Neuronal stem cell (in vitro differentiated cells): Measurements from ENCODE around the gene IL1RL2.

Experiments used
- DNase-seq: peaks from one replicate; pipeline ENCODE4 v3.0.0-alpha.2; 2013; ENCODE audit warnings: low spot score
- H2AFZ ChIP-seq: one replicate; pipeline ENCODE4 v1.6.1; 2013; ENCODE audit warnings: mild to moderate bottlenecking, low read length, inconsistent platforms
- H2AK5ac ChIP-seq: 2 replicates; pipeline ENCODE4 v1.6.1; 2013; ENCODE audit warnings: low read depth, mild to moderate bottlenecking, inconsistent platforms, low read length, moderate library complexity, mixed read lengths
- H2BK120ac ChIP-seq: 2 replicates; pipeline ENCODE4 v1.6.1; 2013; ENCODE audit warnings: low read depth, mild to moderate bottlenecking, inconsistent platforms, low read length, moderate library complexity, mixed read lengths
- H2BK12ac ChIP-seq: one replicate; pipeline ENCODE4 v1.6.1; 2013; ENCODE audit warnings: low read length, inconsistent platforms
- H2BK15ac ChIP-seq: 2 replicates; pipeline ENCODE4 v1.6.1; 2013; ENCODE audit warnings: mild to moderate bottlenecking, low read length, inconsistent platforms, mixed read lengths
- H2BK5ac ChIP-seq: one replicate; pipeline ENCODE4 v1.6.1; 2013; ENCODE audit warnings: inconsistent platforms, mild to moderate bottlenecking, low read length, moderate library complexity
- H3K14ac ChIP-seq: one replicate; pipeline ENCODE4 v1.6.1; 2013; ENCODE audit warnings: low read length, inconsistent platforms
- H3K18ac ChIP-seq: 2 replicates; pipeline ENCODE4 v1.6.1; 2013; ENCODE audit warnings: low read length, inconsistent platforms
- H3K23ac ChIP-seq: 2 replicates; pipeline ENCODE4 v1.6.1; 2013; ENCODE audit warnings: low read depth, mild to moderate bottlenecking, mixed read lengths, low read length, inconsistent platforms; ENCODE audit not compliant: poor library complexity
- H3K27ac ChIP-seq: replicated peaks from 3 replicates; pipeline ENCODE4 v1.5.1; 2013; ENCODE audit warnings: low read length, inconsistent platforms
- H3K27me3 ChIP-seq, 3 experiments: 2 replicates each; pipeline ENCODE4 v1.6.1; 2013; ENCODE audit warnings: low read length in 3 of 3, mild to moderate bottlenecking in 2 of 3, inconsistent platforms in 1 of 3, low read depth in 1 of 3, mixed read lengths in 1 of 3, moderate library complexity in 1 of 3; ENCODE audit not compliant: control insufficient read depth in 3 of 3, insufficient read depth in 3 of 3
- H3K36me3 ChIP-seq, 2 donors: replicated peaks in 1 of 2; 2 replicates each; pipeline ENCODE4 v1.6.1; 2013; ENCODE audit warnings: low read length in 2 of 2; ENCODE audit not compliant: control insufficient read depth in 2 of 2, insufficient read depth in 2 of 2
- H3K4ac ChIP-seq: 2 replicates; pipeline ENCODE4 v1.6.1; 2013; ENCODE audit warnings: inconsistent platforms, mild to moderate bottlenecking, low read length, moderate library complexity
- H3K4me1 ChIP-seq, 2 donors: 1 replicate in 1 of 2; 2 replicates in 1 of 2; pipeline ENCODE4 v1.6.1; 2013; ENCODE audit warnings: low read length in 2 of 2, low read depth in 1 of 2; ENCODE audit not compliant: control insufficient read depth in 2 of 2, insufficient read depth in 1 of 2
- H3K4me2 ChIP-seq: one replicate; pipeline ENCODE4 v1.6.1; 2013; ENCODE audit warnings: mild to moderate bottlenecking, low read length, inconsistent platforms; ENCODE audit not compliant: insufficient read depth, poor library complexity, severe bottlenecking
- H3K4me3 ChIP-seq, 2 donors: 2 replicates each; pipeline ENCODE4 v1.5.1; 2013; ENCODE audit warnings: low read length in 2 of 2, mild to moderate bottlenecking in 2 of 2, inconsistent platforms in 1 of 2, moderate library complexity in 1 of 2
- H3K79me1 ChIP-seq: one replicate; pipeline ENCODE4 v1.6.1; 2013; ENCODE audit warnings: low read depth, mild to moderate bottlenecking, inconsistent platforms, low read length, moderate library complexity
- H3K9ac ChIP-seq: one replicate; pipeline ENCODE4 v1.6.1; 2013; ENCODE audit warnings: mild to moderate bottlenecking, low read depth, low read length, inconsistent platforms; ENCODE audit not compliant: poor library complexity
- H3K9me3 ChIP-seq, 2 donors: replicated peaks in 1 of 2; 2 replicates each; pipeline versions ENCODE3 to v1.6.1; 2013; ENCODE audit warnings: low read length in 2 of 2, mild to moderate bottlenecking in 2 of 2, inconsistent platforms in 1 of 2, low read depth in 1 of 2, mixed read lengths in 1 of 2, moderate library complexity in 1 of 2; ENCODE audit not compliant: control insufficient read depth in 2 of 2, insufficient read depth in 1 of 2
- H4K8ac ChIP-seq: one replicate; pipeline ENCODE4 v1.6.1; 2013; ENCODE audit warnings: low read depth, mild to moderate bottlenecking, inconsistent platforms, low read length, moderate library complexity
- H4K91ac ChIP-seq: one replicate; pipeline ENCODE4 v1.6.1; 2013; ENCODE audit warnings: low read length, low read depth, mild to moderate bottlenecking, inconsistent platforms; ENCODE audit not compliant: poor library complexity
- WGBS, 2 donors: extraction: QIAGEN DNeasy Blood & Tissue Kit; methylation state at CpG; one replicate each; pipeline ENCODE4 v1.1.7; 2013; ENCODE audit warnings: missing lambda C conversion rate in 2 of 2, mixed read lengths in 1 of 2; ENCODE audit not compliant: insufficient read length in 2 of 2, insufficient replicate concordance in 1 of 2; ENCODE audit errors: extremely low coverage in 2 of 2; 5-methylcytosine and 5-hydroxymethylcytosine counted together

IL1RL2 gene

GRCh38 chr2:102179788-102180686, 6.8 kb upstream of the IL1RL2 start:
- no CpG with 5 or more reads among the region's 2 CpGs for WGBS, 2 donors
- Histone ChIP-seq H2AFZ (no peak overlapping the region), H2BK5ac (no peak overlapping the region), H3K27ac (no peak overlapping the region), H4K91ac (no peak overlapping the region), H3K4me1 (no peaks in the 10 kb centered on the region), H3K4me3 (no peak overlapping the region), H2BK120ac (no peak overlapping the region), H3K36me3 (no peaks in the 10 kb centered on the region), H3K18ac (no peak overlapping the region), H3K4ac (no peak overlapping the region), H3K9me3 (no peaks in the 10 kb centered on the region), H2AK5ac (no peak overlapping the region), H3K23ac (no peak overlapping the region), H3K79me1 (no peaks in the 10 kb centered on the region), H2BK15ac (no peak overlapping the region), H4K8ac (no peak overlapping the region), H3K9ac (no peak overlapping the region), H3K4me2 (no peak overlapping the region), H2BK12ac (no peak overlapping the region), H3K14ac (no peak overlapping the region), H3K27me3 (no peaks in the 10 kb centered on the region)
- DNase-seq, result no peak

GRCh38 chr2:102180687-102180999, 6.2 kb upstream of the IL1RL2 start:
- no peak overlapping the region for H2BK120ac ChIP-seq
- H3K9me3 ChIP-seq, result no peaks in the 10 kb centered on the region
- no peak overlapping the region for H3K27ac ChIP-seq
- no peak overlapping the region for H4K91ac ChIP-seq
- H2BK5ac ChIP-seq, result no peak overlapping the region
- WGBS, 2 donors, result no CpG with 5 or more reads among the region's 1 CpG
- no peaks in the 10 kb centered on the region for H3K27me3 ChIP-seq
- H3K14ac ChIP-seq, result no peak overlapping the region
- H3K4me3 ChIP-seq, result no peak overlapping the region
- no peaks in the 10 kb centered on the region for H3K4me1 ChIP-seq
- no peaks in the 10 kb centered on the region for H3K79me1 ChIP-seq
- no peak overlapping the region for H2AFZ ChIP-seq
- no peaks in the 10 kb centered on the region for H3K36me3 ChIP-seq
- no peak overlapping the region for H4K8ac ChIP-seq
- no peak overlapping the region for H3K18ac ChIP-seq
- H3K23ac ChIP-seq, result no peak overlapping the region
- no peak overlapping the region for H3K4me2 ChIP-seq
- no peak overlapping the region for H2BK12ac ChIP-seq
- H2AK5ac ChIP-seq, result no peak overlapping the region
- H3K4ac ChIP-seq, result no peak overlapping the region
- no peak for DNase-seq
- H2BK15ac ChIP-seq, result no peak overlapping the region
- no peak overlapping the region for H3K9ac ChIP-seq

GRCh38 chr2:102181376-102181775, 5.4 kb upstream of the IL1RL2 start:
- DNase-seq, result no peak
- no peak overlapping the region for H2BK12ac ChIP-seq
- no peaks in the 10 kb centered on the region for H3K4me1 ChIP-seq
- H3K4me2 ChIP-seq, result no peak overlapping the region
- no peak overlapping the region for H2BK120ac ChIP-seq
- no peak overlapping the region for H2BK5ac ChIP-seq
- no peak overlapping the region for H2BK15ac ChIP-seq
- H3K79me1 ChIP-seq, result no peaks in the 10 kb centered on the region
- H3K27me3 ChIP-seq, result peaks cover 0 to 1% (median 0%) of the 10 kb centered on the region in 3 experiments
- H3K4me3 ChIP-seq, result no peak overlapping the region
- no peak overlapping the region for H3K27ac ChIP-seq
- H4K8ac ChIP-seq, result no peak overlapping the region
- no peak overlapping the region for H4K91ac ChIP-seq
- no peak overlapping the region for H3K4ac ChIP-seq
- H3K36me3 ChIP-seq, result no peaks in the 10 kb centered on the region
- H3K14ac ChIP-seq, result no peak overlapping the region
- H3K9ac ChIP-seq, result no peak overlapping the region
- no peak overlapping the region for H3K18ac ChIP-seq
- H2AK5ac ChIP-seq, result no peak overlapping the region
- H3K23ac ChIP-seq, result no peak overlapping the region
- no peaks in the 10 kb centered on the region for H3K9me3 ChIP-seq
- no CpG with 5 or more reads among the region's 5 CpGs for WGBS, 2 donors
- no peak overlapping the region for H2AFZ ChIP-seq

DNA sequence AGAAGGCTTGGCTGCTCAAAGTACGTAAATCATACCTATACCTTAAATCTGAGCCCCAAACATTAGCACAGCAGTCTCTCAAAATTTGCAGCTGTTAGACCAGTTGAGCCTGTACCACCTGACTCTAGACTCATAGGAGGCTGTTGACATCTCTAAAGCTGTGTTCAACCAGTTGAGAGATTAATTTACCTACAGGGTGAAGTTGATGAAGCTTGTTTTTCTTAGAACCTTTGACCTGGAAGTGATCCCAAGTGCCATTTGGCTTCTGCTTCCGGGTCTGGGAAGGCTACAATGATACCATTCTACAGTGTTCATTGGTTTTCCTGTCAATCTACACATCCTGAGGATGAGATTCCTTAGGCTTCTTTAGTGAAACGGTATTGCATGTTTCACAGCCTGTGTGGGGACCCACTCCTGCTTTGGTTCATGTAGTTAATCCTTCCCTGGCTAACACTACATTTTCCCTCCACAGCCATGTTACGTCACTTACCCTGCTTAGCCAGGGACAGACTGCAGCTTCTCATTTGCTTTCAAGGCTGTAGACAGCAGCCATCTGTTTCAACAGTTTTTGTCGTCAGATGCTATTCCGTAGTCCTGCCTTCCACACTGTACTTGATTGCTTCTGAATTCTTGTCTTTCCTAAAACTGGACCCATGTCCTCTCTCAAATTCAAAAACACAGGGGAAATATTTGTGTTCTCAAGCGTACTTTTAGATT, 4.7 kb upstream of the IL1RL2 start:
- Histone ChIP-seq H2BK5ac (no peak overlapping the region), H2AK5ac (no peak overlapping the region), H3K4me2 (no peak overlapping the region), H3K4ac (no peak overlapping the region), H2BK12ac (no peak overlapping the region), H3K4me3 (no peak overlapping the region), H4K8ac (no peak overlapping the region), H3K4me1 (no peaks in the 10 kb centered on the region), H3K14ac (no peak overlapping the region), H2BK15ac (no peak overlapping the region), H2AFZ (peak overlapping the region; percentile 10), H3K18ac (no peak overlapping the region), H3K23ac (no peak overlapping the region), H3K9ac (no peak overlapping the region), H3K9me3 (no peaks in the 10 kb centered on the region), H3K27ac (no peak overlapping the region), H3K27me3 (peaks cover 0 to 8% (median 4%) of the 10 kb centered on the region in 3 experiments), H4K91ac (no peak overlapping the region), H3K79me1 (no peaks in the 10 kb centered on the region), H2BK120ac (no peak overlapping the region), H3K36me3 (no peaks in the 10 kb centered on the region)
- no peak for DNase-seq
- WGBS, 2 donors, result no CpG with 5 or more reads among the region's 7 CpGs
